ENCODE measurements around the gene CCDC57.
"Not testable (repeated sequence)": the region's sequence is repeated elsewhere in the genome, so short reads cannot be mapped to it uniquely, and the experiment has no call there.

Gene CCDC57

DNA sequence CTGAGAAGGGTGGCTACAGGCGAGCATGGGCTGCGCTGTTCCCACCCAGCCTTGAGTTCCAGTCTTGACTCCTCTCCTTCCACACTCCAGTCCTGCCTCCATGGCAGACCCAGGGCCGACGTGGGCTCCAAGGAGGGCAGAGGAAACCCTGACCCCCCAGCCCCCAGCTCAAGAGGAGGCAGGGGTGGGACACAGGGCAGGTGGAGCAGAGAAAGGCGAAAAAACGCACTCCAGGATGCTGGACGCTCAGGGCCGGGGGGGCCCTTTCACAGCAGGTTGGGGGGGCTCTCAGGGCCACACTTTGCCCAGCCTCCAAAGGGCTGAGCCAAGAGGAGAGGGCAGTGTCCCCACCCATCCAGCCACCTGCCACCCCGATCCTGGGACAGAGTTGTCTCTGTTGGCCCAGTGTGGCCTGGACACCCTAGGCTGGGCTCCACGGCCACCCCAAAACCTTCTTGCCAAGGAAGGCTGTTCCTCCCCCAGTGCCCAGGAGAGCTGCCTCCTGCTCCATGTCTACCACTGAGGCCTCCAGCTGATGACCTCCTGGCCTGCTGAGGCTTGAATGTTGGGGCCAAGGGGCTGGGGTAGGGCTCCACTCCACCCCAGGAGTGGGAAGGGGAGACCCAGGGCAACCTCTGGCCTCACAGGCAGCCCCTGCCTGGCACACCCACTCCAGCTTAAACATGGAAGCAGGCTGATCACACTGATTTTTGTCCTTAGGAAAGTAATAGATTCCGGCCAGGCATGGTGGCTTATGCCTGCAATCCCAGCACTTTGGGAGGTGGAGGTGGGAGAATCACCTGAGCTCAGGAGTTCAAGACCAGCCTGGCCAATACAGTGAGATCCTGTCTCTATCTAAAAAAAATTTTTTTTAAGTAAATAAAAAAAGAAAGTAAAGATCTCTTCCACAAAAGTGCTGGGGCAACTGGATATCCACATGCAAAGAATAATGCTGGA is 7.4 kb upstream of the CCDC57 start:
- DNase-seq: no peak

DNA sequence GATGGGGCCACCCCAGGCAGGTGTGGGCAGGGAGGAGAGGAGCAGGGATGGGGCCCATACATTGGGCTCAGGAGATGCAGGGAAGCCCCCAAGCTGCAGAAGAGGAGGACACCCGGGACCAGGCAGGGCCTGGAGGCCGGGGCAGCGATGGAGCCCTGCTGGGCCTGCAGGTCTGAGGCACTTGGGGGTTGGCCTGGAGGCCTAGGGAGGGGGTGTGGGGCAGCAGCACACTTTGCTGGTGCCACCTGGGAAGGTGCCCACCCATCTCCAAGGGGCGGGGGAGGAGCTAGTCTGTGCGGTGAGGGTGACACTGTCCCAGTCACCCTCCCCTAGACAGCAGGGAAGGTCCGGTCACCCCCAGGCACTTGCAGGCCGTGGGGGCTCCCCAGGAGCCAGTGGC is 6.4 kb upstream of the CCDC57 start:
- no peak for DNase-seq

DNA sequence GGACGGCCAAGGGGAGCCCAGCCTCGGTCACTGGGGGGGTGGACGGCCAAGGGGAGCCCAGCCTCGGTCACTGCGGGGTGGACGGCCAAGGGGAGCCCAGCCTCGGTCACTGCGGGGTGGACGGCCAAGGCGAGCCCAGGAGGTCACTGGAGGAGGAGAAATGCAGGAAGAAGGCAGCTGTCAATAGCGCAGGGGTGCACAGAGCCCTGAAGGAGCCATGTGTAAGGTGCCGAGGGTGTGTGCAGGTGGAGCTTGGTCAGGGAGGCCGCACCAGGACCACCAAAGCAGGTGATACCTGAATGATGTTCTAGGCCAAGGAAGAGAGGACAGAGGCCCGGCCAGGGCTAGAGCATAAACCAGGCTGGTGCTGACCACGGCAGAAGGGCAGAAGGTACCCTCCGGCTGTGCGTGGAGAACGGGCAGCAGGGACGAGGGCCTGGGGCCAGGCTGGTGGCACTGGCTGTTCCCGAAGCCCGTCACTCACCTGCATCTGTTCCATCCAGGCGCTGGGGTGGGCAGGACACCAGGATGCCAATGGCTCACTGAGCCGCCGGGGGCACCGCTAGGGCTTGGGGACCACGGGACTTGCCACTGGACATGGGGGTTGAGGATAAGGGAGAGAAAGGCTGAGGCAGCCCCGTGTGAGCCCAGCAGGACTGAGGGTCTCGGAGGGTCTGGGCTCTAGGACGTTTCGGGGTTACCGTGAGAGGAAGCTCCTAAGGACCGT is 5.9 kb upstream of the CCDC57 start:
- no peak for DNase-seq

DNA sequence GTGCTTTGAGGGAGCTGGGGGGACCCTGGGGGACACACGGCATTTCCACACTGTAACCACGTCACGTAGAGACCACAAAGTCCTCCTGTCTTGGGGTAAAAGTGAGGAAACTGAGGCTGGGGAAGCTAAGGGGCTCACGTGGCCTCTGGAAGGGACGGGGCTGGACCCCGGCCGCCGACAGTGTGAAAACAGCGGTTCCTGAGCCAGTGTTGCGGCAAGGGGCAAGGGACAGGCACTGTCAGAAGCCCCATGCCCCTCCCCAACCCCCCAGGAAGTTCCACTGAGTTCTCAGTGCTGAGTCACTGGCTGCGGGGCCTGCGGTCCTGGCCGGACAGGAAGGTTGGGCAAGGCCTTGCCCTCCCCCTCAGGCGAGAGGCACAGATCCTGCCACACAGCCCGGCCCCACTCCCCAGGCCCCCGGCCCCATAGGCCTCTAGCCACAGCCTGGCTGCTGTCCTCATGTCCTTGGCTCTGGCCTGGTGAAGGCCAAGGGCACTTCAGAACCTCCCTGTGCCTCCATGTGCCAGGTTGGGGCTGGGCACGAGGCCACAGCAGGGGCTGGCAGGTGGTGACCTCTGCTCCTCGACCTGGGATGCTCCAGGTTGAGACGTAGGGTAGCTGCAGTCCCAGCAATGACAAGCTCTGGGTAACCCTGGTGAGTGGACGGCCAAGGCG is 5.0 kb upstream of the CCDC57 start:
- no peak for DNase-seq

DNA sequence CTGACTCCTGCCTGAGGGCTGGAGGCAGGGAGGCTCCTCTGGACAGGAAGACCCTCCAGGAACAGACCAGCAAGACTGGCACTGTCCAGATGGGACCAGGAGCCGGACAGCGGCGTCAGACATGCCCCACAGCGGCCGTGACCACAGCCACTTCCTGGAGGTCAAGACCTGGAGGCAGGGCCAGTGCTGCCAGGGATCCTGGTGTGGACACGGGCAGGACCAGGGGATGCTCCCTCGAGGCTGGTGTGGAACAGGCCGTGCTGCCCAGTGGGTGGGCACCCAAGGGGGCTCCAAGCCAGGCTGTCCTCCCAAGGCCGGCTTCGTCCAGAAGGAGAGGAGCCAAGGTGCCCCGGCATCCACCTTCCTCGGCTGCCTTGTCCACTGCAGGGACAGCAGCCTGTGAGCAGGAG is 4.5 kb upstream of the CCDC57 start:
- no peak for DNase-seq

DNA sequence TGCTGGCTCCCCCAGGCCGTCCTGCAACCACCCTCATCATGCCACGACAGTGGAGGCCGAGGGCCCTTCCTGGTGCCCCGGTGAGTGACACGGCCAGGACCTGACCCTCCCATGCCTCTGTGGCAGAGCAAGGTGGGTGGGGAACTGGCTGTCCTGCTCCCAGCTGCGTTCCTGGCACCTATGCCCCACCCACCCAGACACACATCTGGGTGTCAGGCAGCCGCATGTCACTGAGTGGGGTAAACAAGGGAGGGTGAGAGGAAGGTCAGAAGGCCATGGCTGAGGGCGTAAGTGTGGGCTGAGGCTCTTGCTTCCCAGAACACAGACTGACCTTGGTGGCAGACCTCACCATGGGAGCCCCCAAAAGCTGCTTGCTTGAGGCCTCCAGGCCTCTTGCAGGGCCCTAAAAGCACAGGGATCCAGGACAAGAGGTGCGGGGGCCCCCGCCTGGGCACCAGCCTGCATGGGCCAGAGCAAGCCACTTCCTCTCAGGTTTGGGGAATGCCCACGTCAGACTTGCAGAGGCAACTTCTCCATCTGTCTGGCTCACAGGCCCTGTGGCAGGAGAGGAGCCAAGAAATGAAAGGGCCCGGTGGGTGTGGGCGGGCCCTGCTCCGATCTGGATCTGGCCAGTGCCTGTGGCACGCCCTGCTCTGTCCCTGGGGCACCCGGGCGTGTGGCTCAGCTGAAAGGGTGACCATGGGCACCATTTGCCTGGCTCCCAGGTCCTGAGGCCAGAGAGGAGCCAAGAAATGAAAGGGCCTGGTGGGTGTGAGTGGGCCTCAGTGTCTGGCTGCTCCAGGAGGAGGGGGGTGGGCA is 3.9 kb upstream of the CCDC57 start:
- DNase-seq: no peak

DNA sequence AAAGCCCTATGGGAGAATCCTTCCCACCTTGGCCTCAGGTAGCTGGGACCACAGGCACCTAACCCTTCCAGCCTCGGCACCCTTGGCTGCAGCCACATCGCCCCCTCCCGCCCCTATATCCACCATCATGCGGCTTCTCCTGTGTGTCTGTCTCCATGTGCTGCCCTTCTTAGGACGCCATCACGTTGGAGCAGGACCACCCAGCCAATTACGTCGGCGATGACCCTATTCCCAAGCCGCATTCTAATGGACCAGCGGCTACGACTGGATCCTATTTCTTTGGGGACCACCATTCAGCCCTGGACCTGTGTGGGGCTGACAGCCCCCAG is 3.3 kb upstream of the CCDC57 start:
- DNase-seq: no peak

DNA sequence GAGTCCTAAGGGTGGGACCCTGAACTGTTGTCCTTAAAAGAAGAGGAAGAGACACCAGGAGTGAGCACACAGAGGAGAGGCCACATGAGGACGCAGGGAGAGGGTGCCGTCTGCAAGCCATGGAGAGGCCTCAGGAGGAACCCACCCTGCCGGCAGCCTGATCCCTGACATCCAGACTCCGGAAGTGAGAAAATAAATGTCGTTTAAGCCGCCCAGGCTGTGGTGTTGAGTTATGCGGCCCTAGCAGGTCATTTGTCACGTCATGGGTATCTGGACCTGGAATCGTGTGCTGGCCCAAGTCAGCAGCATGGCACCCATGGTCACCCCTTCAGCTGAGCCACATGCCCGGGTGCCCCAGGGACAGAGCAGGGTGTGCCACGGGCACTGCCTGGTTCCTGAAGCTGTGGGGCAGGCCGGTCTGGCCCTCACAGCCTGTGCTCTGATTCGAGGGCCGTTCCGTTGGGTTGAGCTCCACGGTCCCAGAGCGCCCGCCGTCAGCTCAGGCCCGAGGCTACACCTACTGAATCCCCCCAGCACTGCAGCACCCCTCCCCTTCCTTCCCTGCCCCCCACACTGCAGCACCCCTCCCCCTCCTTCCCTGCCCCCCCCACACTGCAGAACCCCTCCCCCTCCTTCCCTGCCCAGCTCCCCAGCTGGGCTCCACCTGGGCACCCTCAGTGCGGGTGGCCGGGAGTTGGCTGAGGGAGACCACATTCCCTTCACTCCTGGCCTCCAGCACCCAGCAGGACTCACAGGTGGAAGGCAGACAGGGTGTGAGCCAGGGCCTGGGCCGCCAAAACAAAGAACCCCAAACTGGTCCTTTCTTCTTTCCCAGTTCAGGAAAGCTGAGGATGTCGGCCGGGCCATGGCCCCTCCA is 2.7 kb upstream of the CCDC57 start:
- no peak for DNase-seq

DNA sequence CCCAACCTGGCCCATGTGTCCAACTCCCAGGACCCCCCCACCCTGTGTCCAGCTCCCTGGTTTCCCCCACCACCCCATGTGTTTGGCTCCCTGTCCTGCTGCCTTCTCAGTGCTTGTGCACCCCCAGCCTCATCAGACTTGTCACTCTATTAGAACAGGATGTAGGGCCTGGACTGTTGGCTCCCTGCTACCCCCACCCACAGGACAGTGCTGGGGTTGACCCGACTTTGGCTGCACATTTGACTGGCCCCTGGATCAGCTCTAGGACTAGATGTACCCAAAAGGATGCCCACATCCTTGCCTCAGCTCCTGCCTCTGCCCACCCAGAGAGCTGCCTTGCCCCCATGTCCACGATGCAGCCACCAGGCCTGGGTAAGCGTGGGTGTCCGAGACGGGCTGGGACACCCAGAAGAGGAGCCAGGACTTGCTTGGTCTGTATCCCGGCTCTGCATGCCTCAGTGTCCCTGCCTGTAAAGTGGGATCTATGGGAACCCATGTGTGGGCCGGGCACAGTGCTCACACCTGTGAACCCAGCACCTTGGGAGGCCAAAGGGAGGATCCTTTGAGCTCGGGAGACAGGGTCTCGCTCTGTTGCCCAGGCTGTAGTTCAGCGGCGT is 1.5 kb upstream of the CCDC57 start:
- DNase-seq: no peak

DNA sequence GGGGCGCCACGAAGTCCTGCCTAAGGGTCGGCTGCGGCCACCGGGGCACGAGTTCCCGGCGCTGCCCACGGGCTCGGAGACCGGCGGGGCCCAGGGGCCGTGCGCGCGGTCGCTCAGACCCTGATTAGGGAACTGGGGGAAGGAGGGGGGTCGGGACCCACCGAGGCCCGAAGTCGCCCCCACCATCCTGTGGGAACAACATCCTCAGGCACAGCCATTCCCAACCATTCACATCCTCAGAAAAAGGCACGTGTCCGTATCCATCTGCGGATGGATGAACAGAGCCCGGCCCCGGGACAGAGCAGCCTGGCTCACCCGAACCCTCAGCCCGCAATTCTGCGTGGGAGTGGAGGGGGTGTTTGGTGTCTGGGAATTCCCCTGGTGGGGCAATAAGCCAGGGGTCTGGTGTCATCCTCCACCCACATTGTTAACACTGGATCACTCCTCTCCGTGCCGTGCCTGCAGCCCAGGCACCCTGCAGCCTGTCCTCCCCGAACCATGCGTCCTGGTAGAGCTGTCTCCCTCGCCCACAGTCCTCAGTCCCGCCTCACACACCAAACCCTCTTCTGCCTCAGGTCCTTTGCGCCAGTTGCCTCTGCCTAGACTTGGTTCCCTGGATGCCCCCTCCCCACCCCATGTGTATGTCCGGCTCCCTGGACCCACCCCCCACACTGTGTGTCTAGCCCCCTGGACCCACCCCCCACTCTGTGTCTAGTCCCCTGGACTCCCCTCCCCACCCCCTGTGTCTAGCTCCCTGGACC is 789 bp upstream of the CCDC57 start:
- DNase-seq: no peak

DNA sequence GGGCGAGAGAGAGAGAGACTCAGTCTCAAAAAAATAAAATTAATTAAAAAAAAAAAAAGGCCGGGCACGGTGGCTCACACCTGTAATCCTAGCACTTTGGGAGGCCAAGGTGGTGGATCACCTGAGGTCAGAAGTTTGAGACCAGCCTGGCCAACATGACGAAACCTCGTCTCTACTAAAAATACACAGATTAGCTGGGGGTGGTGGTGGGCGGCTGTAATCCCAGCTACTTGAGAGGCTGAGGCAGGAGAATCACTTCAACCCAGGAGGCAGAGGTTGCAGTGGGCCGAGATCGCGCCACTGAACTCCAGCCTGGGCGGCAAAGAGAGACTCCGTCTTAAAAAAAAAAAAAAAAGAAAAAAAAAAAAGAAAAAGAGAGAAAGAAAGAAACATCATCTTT is 2.0 kb downstream of the CCDC57 start:
- not testable (repeated sequence) for DNase-seq

DNA sequence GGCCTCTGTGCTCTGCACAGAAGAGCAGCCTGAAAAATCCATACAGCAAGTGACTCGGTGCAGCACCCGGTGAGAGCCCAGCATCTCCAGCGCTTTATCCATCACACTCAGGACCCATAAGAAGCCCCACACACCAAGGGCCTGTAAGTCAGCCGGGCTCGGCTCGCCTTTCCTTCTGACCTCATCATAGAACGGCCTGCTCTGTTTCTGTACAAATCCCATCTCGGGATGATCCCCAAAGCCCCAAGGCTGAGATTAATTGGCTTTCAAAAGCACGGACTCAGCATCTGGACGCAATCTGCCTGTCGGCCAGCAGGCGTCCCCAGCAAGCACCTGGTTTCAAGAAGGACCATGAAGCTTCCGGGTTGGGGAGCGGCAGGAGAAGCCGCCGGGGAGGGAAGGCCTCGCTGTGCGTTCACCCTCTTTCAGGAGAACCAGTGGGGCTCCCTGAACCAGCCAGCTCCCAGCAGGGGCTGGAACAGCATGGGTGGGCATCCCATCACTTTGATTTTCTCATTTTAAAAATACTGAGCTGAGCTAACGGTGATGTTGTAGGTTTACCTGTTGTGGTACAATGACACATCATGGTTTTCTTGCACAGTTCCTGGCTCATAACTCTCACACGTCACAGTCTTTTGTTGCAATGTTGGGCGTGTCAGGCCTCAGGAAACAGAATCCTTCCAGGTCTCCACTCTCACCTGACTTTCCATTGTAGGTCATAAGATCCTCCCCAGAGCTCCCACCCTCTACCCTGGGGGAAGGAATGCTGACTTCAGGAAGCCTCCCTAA is 6.7 kb downstream of the CCDC57 start:
- DNase-seq: peak; percentile 90

DNA sequence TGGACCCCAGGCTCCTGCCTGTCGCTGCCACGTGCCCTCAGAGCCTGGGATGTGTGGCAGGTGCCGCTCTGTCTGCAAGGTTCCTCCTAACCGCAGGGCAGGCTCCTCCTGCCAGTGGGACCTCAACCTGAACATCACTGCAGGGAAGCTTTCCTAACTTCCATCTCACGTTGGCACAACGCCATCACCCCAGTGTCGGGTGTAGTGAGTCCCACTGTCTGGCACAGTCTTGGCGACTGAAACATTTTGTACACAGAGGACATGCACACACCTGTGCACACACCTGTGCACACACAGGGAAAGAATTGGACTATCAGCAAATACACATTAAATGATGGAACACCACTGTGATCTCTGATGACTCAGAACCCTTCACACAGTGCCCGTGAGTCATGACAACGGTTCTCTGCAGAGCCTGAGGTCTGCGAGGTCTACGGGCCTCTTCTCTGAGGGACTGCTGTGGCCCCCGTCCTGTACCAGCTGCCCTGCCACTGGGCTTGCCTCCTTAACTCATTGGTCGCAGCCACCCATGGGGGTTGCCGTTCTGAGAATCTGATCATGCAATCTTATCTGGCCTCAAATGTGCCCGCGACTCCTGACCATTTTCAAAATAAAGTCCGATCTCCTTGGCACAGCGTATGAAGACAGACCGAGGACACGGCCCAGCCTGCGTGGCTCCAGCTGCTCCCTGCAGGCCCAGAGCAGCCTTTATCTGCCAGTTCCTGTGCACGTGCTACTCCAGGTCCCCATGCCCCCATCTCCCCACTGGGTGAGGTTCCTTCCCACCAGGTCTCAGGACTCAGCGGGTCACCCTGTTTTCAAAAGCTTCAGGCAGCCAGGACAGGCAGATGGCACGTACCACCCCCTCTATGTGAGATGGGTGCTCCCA is 7.6 kb downstream of the CCDC57 start:
- no peak for DNase-seq

DNA sequence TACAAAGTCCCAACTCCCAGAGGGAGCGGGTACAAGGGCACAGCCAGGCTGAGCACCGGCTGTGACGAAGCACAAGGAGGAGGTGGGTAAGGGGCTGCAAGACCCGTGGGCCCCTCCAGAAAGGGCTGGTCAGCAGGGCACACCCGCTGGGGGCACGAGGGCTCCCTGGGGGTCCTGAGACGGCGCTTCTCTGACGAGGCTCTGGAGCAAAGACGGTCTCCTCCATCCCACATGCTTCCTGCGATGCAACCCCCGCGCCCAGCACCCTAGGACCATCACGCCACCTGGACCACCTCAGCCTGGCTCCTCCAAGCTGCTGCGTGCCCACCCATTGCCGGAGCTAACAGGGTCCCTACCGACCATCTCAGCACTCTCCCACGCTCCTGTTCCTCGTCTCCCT is 8.7 kb downstream of the CCDC57 start:
- no peak for DNase-seq

DNA sequence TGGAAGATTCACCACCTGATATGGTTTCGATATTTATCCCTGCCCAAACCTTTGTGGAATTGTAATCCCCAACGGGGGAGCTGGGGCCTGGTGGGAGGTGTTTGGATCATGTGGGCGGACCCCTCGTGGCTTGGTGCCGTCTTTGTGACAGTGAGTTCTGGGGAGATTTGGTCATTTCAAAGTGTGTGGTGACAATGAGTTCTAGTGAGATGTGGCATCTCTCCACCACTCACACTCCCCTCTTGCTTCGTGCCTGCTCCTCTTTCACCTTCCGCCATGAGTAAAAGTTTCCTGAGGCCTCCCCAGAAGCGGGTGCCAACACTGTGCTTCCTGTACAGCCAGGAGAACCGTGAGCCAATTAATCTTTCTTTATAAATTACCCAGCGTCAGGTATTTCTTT is 9.7 kb downstream of the CCDC57 start:
- DNase-seq: no peak

DNA sequence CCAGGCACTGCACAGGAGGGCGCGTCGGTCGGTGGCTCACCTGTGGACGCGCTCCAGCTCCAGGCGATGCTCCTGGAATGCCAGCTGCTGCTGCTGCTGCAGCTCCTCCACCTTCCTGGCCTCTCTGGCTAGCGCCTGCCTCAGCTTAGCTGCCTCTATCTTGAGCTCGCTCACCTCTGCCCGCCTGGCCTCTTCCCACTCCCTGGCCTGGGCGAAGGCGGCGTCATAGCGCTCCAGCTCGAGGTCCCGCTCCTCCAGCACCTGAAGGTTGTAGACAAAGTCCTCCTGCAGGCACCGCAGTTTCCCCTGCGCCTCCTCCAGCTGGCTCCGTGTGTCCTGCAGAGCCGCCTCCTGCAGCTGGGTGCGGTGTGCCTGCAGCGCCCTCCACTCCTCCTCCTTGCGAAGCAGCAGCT is 11.1 kb downstream of the CCDC57 start:
- DNase-seq: no peak

DNA sequence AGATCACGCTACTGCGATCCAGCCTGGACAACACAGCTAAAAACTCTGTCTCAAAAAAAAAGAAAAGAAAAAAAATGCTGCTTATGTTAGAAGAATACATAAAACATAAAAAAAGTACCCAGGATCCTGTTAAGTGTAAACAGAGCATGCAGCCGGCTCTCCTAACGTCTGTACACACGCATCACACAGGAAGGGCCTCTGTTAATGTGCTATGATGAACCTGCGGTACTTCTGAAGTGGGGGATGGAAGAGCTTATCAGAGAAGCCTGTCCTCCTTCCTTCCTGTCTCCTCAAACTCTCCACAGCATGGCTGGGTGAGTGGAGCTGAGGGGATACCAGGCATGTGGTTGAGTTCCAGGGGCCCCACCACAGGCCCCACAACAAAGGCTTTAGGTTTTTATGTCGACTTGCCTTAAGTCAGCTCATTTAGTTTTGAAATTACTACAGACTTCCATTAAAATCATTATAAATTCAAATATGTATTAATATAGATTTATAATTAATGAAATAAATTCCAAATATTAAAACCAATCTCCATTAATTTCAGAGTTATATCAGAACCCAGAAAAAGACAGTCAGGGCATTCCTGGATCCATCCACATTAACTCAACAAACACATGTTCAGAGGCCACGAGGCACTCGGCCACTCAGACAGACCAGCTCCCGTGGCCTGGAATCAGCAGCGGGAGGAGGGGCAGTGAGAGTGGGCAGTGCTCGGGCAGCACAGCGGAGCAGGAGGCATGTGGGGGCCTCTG is 11.7 kb downstream of the CCDC57 start:
- no peak for DNase-seq

DNA sequence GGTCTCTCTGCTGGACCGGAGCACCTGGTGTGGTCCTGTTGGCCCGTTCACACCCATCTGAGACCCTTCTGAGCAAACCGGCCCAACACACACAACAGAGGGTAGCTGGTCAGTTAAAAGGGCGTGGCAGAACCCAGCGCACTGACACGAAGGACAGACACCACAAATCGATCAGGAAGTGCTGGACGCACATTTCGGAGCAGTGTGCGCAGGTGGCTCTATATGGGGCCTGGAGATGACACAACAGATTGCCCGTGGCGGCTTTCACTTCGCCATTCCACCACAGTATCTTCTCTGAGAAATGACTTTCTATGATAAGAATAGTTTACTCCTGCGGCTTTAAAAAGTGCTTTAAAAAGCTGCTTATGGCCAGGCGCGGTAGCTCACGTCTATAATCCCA is 12.5 kb downstream of the CCDC57 start:
- DNase-seq: no peak
